Esophagus mucosa (tissue), 1 donor: ENCODE data around the gene TMEM132D. TPM values are rescaled to one million over a fixed set of nuclear protein-coding genes. Genes with fewer than 3 reads are reported as not detected.

Source experiments
- ATAC-seq: fragments of 200-7000 bp; cut with Tn5 transposase; one replicate; pipeline ENCODE4 v1.9.1; 2020
- total RNA-seq: library from RNA; stranded (reverse); gene quantifications from one replicate; pipeline ENCODE4 v1.2.4, GENCODE V29; 2023
- donor health status: DM: yes; HTN: yes; CAD: no.

Gene TMEM132D
- total RNA-seq, 1 donor from 2014 or later = not detected

DNA sequence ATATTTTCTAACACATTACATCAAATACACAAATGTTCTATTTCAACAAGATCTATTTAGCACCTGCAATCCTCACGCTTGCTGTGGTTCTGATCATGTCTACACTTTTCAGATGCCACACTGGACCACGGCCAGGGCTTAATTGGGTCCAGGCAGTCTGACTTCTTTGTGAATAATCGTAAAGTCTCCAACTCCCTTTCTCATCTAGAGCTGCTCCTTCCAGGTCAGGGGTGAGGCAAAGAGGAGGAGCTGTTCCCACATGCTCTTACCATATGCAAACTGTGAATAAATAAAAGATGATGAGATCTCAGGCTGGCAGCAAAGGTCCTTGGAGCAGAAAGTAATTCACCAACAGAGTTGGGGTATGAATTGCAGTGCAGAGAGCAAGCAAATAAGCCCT lies 733.9 kb downstream of the TMEM132D start:
- ATAC-seq = no peak

GRCh38 chr12:129163861-129164260 lies 740.0 kb downstream of the TMEM132D start:
- no peak for ATAC-seq

- no peak for ATAC-seq
Observed at GRCh38 chr12:129163461-129163860, 740.4 kb downstream of the TMEM132D start.

GRCh38 chr12:129162805-129163204 lies 741.0 kb downstream of the TMEM132D start:
- no peak for ATAC-seq

DNA sequence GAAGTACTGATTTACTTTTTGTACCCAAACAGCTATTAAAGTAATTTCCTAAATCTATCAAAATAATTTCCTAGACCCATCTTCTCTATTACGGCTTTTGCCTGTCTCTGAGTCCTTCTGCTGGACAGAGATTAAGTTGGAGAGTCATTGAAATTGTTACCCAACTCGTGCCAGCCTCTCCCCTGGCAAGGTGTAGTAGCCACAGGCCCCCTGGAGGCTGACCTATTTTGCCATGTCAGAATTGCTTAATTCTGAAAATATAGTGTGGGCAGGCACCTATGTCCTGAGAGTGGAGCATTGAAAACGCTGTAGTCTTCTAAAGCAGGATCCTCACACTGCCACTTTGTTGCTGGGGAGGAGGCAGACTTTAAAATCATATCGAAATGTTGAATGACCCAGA lies 742.3 kb downstream of the TMEM132D start:
- no peak for ATAC-seq

GRCh38 chr12:129160282-129160681 lies 743.5 kb downstream of the TMEM132D start:
- no peak for ATAC-seq

DNA sequence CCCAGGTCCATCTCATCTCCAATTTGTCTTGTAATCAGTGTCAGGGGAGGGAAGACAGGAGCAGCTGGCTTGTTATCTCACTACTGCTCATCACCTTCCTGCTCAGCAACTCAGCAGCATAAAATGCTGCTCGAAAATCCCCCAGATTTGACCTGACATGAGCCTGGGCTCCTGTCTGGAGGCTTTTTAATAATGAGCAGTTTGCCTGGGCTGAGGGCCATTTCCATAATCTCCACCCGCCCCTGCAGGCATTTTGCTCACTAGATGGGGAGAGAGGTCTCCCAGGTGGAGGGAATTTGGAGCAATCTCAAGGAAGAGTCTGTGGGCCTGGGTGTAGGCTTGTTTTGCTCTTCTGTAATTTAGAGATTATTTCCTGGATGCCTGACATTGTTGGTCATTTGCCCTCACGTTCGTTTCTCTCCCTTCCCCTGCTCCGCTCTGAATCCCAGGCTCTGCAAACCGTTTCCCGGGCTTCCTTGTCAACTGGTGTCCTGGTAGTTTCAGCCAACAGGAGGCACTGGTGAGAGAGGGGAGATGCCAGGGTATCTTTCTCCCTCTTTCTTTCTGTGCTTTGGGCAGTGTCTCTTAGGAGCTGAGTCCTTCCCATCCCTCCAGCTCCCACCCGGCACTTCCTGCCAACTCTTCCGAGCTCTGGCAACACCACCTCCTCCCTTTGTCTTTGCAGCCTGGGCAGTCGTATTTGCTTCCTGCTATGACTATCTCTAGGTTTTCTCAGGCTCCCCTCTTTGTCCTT lies 751.3 kb downstream of the TMEM132D start:
- no peak for ATAC-seq

DNA sequence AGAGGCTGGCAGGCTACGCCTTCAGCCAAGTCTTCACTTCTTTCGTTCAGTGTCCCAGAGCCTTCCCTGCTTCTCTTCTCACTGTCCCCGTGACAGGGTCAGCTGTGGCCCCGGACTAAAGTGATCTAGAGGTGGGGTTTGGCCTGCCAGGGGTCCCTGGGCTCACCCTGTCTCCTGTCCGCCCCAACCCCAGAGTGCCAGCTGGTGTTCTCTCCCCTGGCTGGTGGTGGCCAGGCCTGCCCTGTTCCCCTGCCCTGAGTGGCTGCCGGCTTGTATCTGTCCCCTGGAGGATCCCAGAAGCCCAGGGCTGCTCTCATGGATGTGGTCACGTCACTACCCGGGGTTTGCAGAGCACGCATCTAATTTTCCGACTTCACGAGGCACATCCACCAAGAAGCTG lies 753.1 kb downstream of the TMEM132D start:
- no peak for ATAC-seq

DNA sequence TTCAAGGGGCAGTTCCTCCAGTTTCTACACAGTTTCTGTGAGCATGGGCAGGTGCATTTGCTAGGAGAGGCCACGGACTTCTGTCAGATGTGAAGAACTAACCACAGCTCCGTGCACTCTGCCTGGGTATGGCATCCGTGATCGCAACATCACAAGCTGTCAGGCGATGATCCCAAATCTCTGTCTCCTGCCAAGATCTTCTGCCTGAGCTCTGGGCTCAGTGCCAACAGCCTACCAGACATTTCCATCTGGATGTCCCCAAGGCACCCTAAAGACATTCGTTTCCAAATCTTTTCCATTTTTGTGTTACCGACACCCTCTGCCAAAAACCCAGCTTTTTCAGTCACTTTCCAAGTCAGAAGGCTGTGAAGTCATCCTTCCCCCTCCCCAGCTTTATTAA lies 758.4 kb downstream of the TMEM132D start:
- no peak for ATAC-seq

- no peak for ATAC-seq
Observed at GRCh38 chr12:129138776-129139175, 765.0 kb downstream of the TMEM132D start.

DNA sequence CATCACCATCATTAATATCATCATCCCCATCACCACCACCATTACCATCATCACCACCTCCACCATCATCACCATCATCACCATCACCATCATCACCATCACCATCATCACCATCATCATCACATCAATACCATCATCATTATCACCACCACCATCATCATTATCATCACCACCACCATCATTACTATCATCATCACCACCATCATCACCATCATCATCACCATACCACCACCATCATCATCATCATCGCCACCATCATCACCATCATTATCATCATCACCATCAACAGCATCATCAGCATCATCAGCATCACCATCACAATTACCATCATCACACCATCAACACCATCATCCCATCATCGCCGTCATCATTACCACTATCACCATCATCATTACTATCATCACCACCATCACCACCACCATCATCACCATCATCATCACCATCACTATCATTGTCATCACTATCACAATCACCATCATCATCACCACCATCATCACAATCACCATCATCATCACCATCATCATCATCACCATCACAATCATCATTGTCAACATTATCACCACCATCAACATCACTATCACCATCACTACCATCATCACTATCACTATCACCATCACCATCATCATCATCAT lies 767.0 kb downstream of the TMEM132D start:
- no peak for ATAC-seq

GRCh38 chr12:129127771-129128170 lies 776.1 kb downstream of the TMEM132D start:
- no peak for ATAC-seq

DNA sequence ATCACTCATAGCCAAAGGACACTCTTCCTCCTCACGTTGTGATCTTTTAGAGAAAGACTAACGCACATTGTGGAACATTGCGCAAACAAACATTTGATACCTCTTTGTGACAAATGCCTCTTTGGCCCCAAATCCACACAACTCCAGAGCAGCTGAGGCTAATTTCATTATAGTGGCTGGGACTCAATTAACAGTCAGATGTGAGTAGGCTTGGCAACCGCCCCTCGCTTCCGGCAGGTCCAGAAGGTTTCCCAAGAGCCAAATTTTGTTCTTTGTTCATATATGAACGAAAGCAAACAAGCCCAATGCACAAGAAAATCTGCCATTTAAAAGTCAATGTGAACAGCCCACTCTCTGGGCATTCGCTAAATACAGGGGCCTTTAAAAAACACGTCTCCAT lies 776.6 kb downstream of the TMEM132D start:
- no peak for ATAC-seq

- no peak for ATAC-seq
Observed at GRCh38 chr12:129119537-129119936, 784.3 kb downstream of the TMEM132D start.

- no peak for ATAC-seq
Observed at GRCh38 chr12:129115558-129115957, 788.3 kb downstream of the TMEM132D start.

DNA sequence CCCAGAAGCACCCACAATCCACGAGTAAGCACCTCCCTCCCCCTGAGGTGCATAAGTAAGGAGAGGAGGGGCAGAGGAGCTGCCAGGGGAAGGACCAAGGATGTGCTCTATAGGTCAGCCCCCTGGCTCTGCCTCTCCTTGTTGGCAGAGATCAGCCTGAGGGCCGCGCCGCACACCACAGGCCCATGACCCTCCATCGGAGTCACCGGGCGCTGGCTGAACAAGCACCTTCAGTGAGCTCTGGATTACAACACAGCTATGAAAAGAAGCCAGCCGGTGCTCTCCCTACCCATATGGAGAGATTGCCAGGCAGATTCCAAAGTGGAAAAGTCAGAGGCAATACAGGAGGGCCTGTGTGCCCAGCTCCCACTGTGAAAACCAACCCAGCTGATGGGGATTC lies 793.2 kb downstream of the TMEM132D start:
- no peak for ATAC-seq

- no peak for ATAC-seq
Observed at GRCh38 chr12:129109174-129110001, 794.4 kb downstream of the TMEM132D start.

- no peak for ATAC-seq
Observed at GRCh38 chr12:129106772-129107171, 797.1 kb downstream of the TMEM132D start.

- no peak for ATAC-seq
Observed at GRCh38 chr12:129103231-129103630, 800.6 kb downstream of the TMEM132D start.

GRCh38 chr12:129102233-129102632 lies 801.6 kb downstream of the TMEM132D start:
- ATAC-seq = no peak

- no peak for ATAC-seq
Observed at GRCh38 chr12:129101816-129102215, 802.0 kb downstream of the TMEM132D start.

DNA sequence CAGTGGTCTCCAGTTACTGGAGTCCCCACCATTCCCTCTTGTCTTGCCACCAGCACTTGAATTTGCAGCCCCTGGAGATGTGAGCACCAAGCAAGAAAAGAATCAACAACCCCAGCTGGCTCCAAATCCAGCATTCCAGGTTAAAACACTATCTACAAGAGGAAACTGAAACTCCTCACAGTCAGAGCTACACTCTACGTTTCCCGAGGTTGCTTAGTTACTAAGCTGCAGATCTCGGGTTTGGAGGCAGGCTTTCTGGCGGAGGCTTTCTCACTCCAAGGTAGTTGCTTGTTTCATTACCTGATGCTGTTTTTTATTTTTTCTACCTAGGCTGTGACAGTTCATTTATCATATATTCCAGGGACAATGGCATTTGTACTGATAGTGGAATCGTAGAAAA lies 802.4 kb downstream of the TMEM132D start:
- no peak for ATAC-seq

DNA sequence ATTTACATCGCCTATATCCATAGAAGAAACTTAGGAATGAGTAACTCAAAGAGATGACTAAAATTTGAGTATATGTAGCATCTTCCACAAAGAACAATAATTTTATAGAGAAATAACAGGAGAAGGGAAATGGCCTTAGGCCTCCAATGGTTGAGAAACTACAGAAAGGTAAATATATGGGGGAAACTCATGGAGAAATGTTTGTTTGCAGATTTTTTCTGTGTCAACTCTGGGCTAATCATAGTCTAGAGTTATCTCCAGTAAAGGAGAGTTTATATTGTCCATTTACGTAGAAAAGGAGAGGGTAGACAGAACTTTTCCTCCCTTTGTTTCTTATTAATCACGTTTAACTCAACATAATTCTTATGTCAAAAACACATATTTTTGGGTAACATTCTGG lies 806.4 kb downstream of the TMEM132D start:
- ATAC-seq = no peak

GRCh38 chr12:129096968-129097367 lies 806.9 kb downstream of the TMEM132D start:
- no peak for ATAC-seq
